Keratinocyte (primary cell): ENCODE results near the gene CD109. TPM values are rescaled to one million over a fixed set of nuclear protein-coding genes. Genes with fewer than 3 reads are reported as not detected.

ENCODE experiments used
- DNase-seq: peaks from one replicate; pipeline ENCODE4 v3.0.0-alpha.2; 2011; ENCODE audit warnings: low read depth, missing footprints, low spot score
- FAIRE-seq: peaks from 2 replicates; lab custom pipeline; 2011; peaks lifted over from hg19 to GRCh38; lab: Jason Lieb, UNC
- H2AFZ ChIP-seq: 2 replicates; pipeline ENCODE4 v1.6.0; 2012; ENCODE audit warnings: low read length, control low read depth, inconsistent platforms; ENCODE audit not compliant: control insufficient read depth
- H3K27ac ChIP-seq: 2 replicates; pipeline ENCODE4 v1.5.1; 2011; ENCODE audit warnings: low read length; ENCODE audit not compliant: control insufficient read depth, insufficient read depth
- H3K27me3 ChIP-seq: 3 replicates; pipeline ENCODE4 v1.6.0; 2011; ENCODE audit warnings: low read length; ENCODE audit not compliant: control insufficient read depth, insufficient read depth; ENCODE audit errors: extremely low read depth
- H3K36me3 ChIP-seq, 2 experiments: 2 replicates in 1 of 2; 3 replicates in 1 of 2; pipeline ENCODE4 v1.5.1; 2011; ENCODE audit warnings: low read length in 2 of 2, mild to moderate bottlenecking in 1 of 2; ENCODE audit not compliant: control insufficient read depth in 2 of 2, insufficient read depth in 2 of 2; ENCODE audit errors: extremely low read depth in 1 of 2
- H3K4me1 ChIP-seq: 3 replicates; pipeline ENCODE4 v1.5.1; 2011; ENCODE audit warnings: low read length; ENCODE audit not compliant: control insufficient read depth, insufficient read depth; ENCODE audit errors: extremely low read depth
- H3K4me2 ChIP-seq: 3 replicates; pipeline ENCODE4 v1.6.0; 2011; ENCODE audit warnings: low read depth, low read length; ENCODE audit not compliant: control insufficient read depth, insufficient read depth; ENCODE audit errors: extremely low read depth
- H3K4me3 ChIP-seq, 3 experiments: fragments of 200-600 bp in 1 of 3; sonication (generic) in 1 of 3; 2 replicates in 2 of 3; 3 replicates in 1 of 3; pipeline ENCODE4 v1.5.1; 2011 to 2016; ENCODE audit warnings: low read length in 3 of 3, mild to moderate bottlenecking in 3 of 3, control low read depth in 2 of 3, inconsistent platforms in 1 of 3, low read depth in 1 of 3, mixed read lengths in 1 of 3, mixed run types in 1 of 3, moderate library complexity in 1 of 3; ENCODE audit not compliant: control insufficient read depth in 2 of 3, insufficient read depth in 2 of 3; ENCODE audit errors: extremely low read depth in 1 of 3
- H3K79me2 ChIP-seq: 2 replicates; pipeline ENCODE4 v1.6.0; 2012; ENCODE audit warnings: low read length; ENCODE audit not compliant: control insufficient read depth, insufficient read depth
- H3K9ac ChIP-seq: 3 replicates; pipeline ENCODE4 v1.6.0; 2011; ENCODE audit warnings: low read length; ENCODE audit not compliant: control insufficient read depth, insufficient read depth; ENCODE audit errors: extremely low read depth
- H3K9me1 ChIP-seq: 3 replicates; pipeline ENCODE4 v1.6.0; 2011; ENCODE audit warnings: low read length; ENCODE audit not compliant: control insufficient read depth, insufficient read depth; ENCODE audit errors: extremely low read depth
- H3K9me3 ChIP-seq: 2 replicates; pipeline ENCODE4 v1.5.1; 2012; ENCODE audit warnings: low read depth, low read length; ENCODE audit not compliant: control insufficient read depth
- H4K20me1 ChIP-seq: 3 replicates; pipeline ENCODE4 v1.6.0; 2011; ENCODE audit warnings: low read length; ENCODE audit not compliant: control insufficient read depth, insufficient read depth; ENCODE audit errors: extremely low read depth
- EZH2 ChIP-seq: IDR thresholded peaks from one replicate; pipeline ENCODE4 v1.6.1; 2012; ENCODE audit warnings: inconsistent platforms, mild to moderate bottlenecking, low read length, moderate library complexity
- dilution Hi-C: fragments of 300-500 bp; cut with MboI; formaldehyde crosslinking; loops from one replicate; pipeline ENCODE4 v1.7.0; 2020; ENCODE audit warnings: low sequenced_read_pairs; ENCODE audit not compliant: extremely low pct_ligation_motif_present
- polyA plus RNA-seq, 5 experiments: library from polyadenylated mRNA; depleted of rRNA in 3 of 5; stranded (reverse) in 3 of 5; stranded (forward) in 1 of 5; unstranded in 1 of 5; fragments of >200 nt; gene quantifications; 1 replicate in 1 of 5; 2 replicates in 3 of 5; 3 replicates in 1 of 5; pipeline versions ENCODE4 v1.2.1 to v1.2.3, GENCODE V29; 2011 to 2012; ENCODE audit warnings: missing spikeins in 2 of 5, low read depth in 1 of 5, low replicate concordance in 1 of 5
- TF ChIP-seq, protein P1 (sequence below), 3 experiments: IDR thresholded peaks in 1 of 3; conservative IDR thresholded peaks in 1 of 3; optimal IDR thresholded peaks in 1 of 3; 2 replicates in 2 of 3; 3 replicates in 1 of 3; pipeline versions ENCODE3 to v1.5.1; 2011; ENCODE audit warnings: low read length in 3 of 3, mild to moderate bottlenecking in 3 of 3, moderate library complexity in 2 of 3, control low read depth in 1 of 3, inconsistent platforms in 1 of 3; ENCODE audit not compliant: insufficient read depth in 2 of 3; ENCODE audit errors: extremely low read depth in 1 of 3

CD109 gene
- polyA plus RNA-seq, 1 donor (not counting 4 experiments of a cell fraction or from before 2014, with no cell fraction given): 58.2 TPM

DNA sequence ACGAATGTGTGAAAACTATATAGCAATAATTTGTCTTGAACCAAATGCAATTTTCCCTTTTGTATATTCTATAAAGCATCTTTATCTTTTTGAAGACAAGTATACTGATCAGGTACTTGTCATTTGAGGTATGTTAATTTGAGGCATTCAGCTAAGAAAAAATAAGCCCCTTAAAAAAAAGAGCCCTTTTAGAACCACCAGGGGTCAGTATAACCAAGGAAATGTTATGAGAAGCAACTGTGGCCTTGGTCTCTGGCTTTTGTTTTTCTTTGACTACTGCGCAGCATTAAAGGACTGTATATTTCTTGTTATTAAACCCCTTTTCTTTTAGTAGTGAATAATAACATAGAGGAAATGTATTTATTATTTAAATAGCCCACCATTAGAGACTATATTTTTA lies 43.1 kb downstream of the CD109 start:
- Histone ChIP-seq H4K20me1 (no peaks in the 10 kb centered on the region), H3K36me3 (peaks cover 7 to 14% of the 10 kb centered on the region in 2 experiments), H3K9ac (no peak overlapping the region), H3K9me3 (no peaks in the 10 kb centered on the region), H3K27me3 (no peaks in the 10 kb centered on the region), H3K4me3 (no peak overlapping the region), H3K4me2 (no peak overlapping the region), H3K9me1 (no peaks in the 10 kb centered on the region), H3K79me2 (no peaks in the 10 kb centered on the region), H3K4me1 (no peaks in the 10 kb centered on the region), H3K27ac (no peak overlapping the region), H2AFZ (no peak overlapping the region)
- no peak for TF ChIP-seq EZH2
- TF ChIP-seq, protein P1, sequence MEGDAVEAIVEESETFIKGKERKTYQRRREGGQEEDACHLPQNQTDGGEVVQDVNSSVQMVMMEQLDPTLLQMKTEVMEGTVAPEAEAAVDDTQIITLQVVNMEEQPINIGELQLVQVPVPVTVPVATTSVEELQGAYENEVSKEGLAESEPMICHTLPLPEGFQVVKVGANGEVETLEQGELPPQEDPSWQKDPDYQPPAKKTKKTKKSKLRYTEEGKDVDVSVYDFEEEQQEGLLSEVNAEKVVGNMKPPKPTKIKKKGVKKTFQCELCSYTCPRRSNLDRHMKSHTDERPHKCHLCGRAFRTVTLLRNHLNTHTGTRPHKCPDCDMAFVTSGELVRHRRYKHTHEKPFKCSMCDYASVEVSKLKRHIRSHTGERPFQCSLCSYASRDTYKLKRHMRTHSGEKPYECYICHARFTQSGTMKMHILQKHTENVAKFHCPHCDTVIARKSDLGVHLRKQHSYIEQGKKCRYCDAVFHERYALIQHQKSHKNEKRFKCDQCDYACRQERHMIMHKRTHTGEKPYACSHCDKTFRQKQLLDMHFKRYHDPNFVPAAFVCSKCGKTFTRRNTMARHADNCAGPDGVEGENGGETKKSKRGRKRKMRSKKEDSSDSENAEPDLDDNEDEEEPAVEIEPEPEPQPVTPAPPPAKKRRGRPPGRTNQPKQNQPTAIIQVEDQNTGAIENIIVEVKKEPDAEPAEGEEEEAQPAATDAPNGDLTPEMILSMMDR (optimal IDR thresholded peaks at IDR 0.05 in 1 of 3, IDR thresholded peaks at IDR 0.05 in 1 of 3, conservative IDR thresholded peaks at IDR 0.05 in 1 of 3; ENCODE audit: extremely low read depth in 1 of 3, insufficient read depth in 2 of 3, low read length in 3 of 3): peak in 2 of 3 experiments; percentile 60 to 64
- dilution Hi-C loops: no loop called here
- FAIRE-seq (no peak), DNase-seq (no peak)

DNA sequence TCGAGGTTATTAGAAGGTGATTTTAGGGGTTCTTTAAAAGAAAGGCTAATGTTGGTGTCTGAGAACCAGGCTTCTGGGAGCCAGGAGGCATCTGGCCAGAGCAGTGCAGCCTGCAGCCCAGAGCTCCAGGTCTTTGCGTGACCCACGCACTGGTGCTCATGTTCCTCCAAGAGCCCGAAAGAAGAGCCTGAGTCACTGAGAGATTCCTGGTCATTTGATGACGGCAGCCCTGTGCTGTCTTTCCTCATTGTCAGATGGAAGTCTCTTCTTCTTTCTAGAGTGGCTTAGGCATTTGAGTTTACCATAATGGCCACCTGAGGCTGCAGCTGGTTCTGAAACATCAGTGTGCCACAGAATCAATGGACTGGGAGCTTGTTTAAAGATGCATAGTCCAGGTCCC lies 46.4 kb downstream of the CD109 start:
- DNase-seq: no peak
- Histone ChIP-seq H4K20me1 (peaks cover 2% of the 10 kb centered on the region), H3K27ac (no peak overlapping the region), H3K4me2 (no peak overlapping the region), H3K79me2 (no peaks in the 10 kb centered on the region), H2AFZ (no peak overlapping the region), H3K9me3 (no peaks in the 10 kb centered on the region), H3K4me1 (no peaks in the 10 kb centered on the region), H3K9me1 (no peaks in the 10 kb centered on the region), H3K4me3 (no peak overlapping the region), H3K9ac (no peak overlapping the region), H3K36me3 (peaks cover 7 to 17% of the 10 kb centered on the region in 2 experiments), H3K27me3 (no peaks in the 10 kb centered on the region)
- FAIRE-seq: no peak
- TF ChIP-seq, protein P1 (optimal IDR thresholded peaks at IDR 0.05 in 1 of 3, IDR thresholded peaks at IDR 0.05 in 1 of 3, conservative IDR thresholded peaks at IDR 0.05 in 1 of 3; ENCODE audit: extremely low read depth in 1 of 3, insufficient read depth in 2 of 3, low read length in 3 of 3): no peak
- no peak for TF ChIP-seq EZH2
- dilution Hi-C loops: no loop called here
